ENCODE data around the gene DLGAP1. TPM values are rescaled to one million over a fixed set of nuclear protein-coding genes. Genes with fewer than 3 reads are reported as not detected.

The DLGAP1 gene
- total RNA-seq, 1 experiment from 2014 or later, result 23.2 TPM

DNA sequence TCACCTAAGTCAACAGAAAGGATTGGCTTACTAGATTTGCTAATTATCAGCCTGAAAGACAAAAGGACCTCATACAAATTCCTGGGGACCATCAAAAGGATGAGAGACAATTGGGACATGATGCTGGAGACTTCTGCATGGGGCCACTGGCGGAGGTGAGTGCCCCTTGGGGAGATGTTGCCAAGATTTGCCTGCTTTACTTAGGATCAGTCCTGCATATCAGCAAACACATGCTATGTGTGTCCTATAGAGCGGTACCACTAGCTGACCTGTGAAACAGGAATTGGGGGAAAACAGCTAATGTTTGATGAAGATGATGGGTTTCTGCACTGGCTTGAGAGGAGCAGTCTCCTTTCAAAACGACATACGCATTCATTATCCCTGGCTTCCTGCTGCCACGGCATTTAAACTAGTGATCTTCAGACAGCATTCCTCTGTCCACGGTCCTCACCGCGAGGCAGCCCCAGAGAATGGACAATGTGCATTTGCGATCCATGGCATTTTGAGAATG, 901.0 kb downstream of the DLGAP1 start:
- Histone ChIP-seq H2AFZ (ENCODE audit: low read length) (no peak overlapping the region), H3K79me1 (ENCODE audit: insufficient read depth, low read depth, low read length, poor library complexity, severe bottlenecking) (no peaks in the 10 kb centered on the region), H3K23ac (ENCODE audit: insufficient read length, low read depth, low read length) (no peak overlapping the region), H3K9me3 (ENCODE audit: control insufficient read depth, low read depth, low read length) (no peaks in the 10 kb centered on the region), H3K4me1 (ENCODE audit: insufficient read depth, low read length) (peaks cover 6% of the 10 kb centered on the region; the same call in 1 of the 2 replicates), H3K27ac (ENCODE audit: insufficient read length, low read depth, low read length) (peak overlapping the region; percentile 74), H3K9ac (ENCODE audit: extremely low read depth, insufficient read length, low read length) (no peak overlapping the region), H3K18ac (ENCODE audit: insufficient read length, low read depth, low read length) (no peak overlapping the region), H3K4ac (ENCODE audit: low read depth, low read length) (no peak overlapping the region), H3K23me2 (ENCODE audit: insufficient read length, low read depth, low read length, poor library complexity, severe bottlenecking) (no peaks in the 10 kb centered on the region), H2BK5ac (ENCODE audit: insufficient read length, low read length) (no peak overlapping the region), H3K14ac (ENCODE audit: insufficient read depth, low read length) (no peak overlapping the region), H3T11ph (ENCODE audit: low read length) (no peak overlapping the region), H3K27me3 (ENCODE audit: insufficient read depth, low read length) (no peaks in the 10 kb centered on the region), H4K91ac (ENCODE audit: insufficient read length, low read depth, low read length) (no peak overlapping the region), H4K20me1 (ENCODE audit: control insufficient read depth, insufficient read depth, insufficient read length) (no peaks in the 10 kb centered on the region), H3K79me2 (ENCODE audit: insufficient read depth, low read length) (no peaks in the 10 kb centered on the region), H2BK20ac (ENCODE audit: low read depth, low read length, poor library complexity, severe bottlenecking) (no peak overlapping the region), H4K5ac (ENCODE audit: insufficient read length, low read depth, low read length) (no peak overlapping the region), H3K56ac (ENCODE audit: insufficient read length, low read depth, low read length) (no peak overlapping the region), H2BK120ac (ENCODE audit: low read depth, low read length, poor library complexity, severe bottlenecking) (no peak overlapping the region), H2BK12ac (ENCODE audit: insufficient read length, low read depth, low read length) (no peak overlapping the region), H2BK15ac (ENCODE audit: low read depth, low read length) (no peak overlapping the region), H2AK5ac (ENCODE audit: insufficient read length, low read length) (no peak overlapping the region), H4K8ac (replicated peaks; ENCODE audit: insufficient read length, low read depth, low read length) (no peak overlapping the region), H3K4me2 (ENCODE audit: insufficient read depth, insufficient read length, low read length) (peak overlapping the region; percentile 57)
- Mint-ChIP-seq H3K27me3 (ENCODE audit: low read depth) (no peaks in the 10 kb centered on the region), H3K4me1 (peaks cover 47 to 48% of the 10 kb centered on the region in 2 experiments), H3K36me3 (ENCODE audit: insufficient read depth in 1 of 3, low read depth in 3 of 3) (peaks cover 0 to 5% (median 1%) of the 10 kb centered on the region in 3 experiments; a peak in 2 of 7 replicates), H3K9me3 (peaks cover 0 to 2% of the 10 kb centered on the region in 2 experiments; a peak in 3 of 5 replicates), H3K4me3 (peak overlapping the region; percentile 44 to 55), H3K27ac (peak overlapping the region; percentile 87 to 98 (median 96))
- peak; percentile 71 for DNase-seq
- no CpG with 5 or more reads among the region's 9 CpGs for WGBS (ENCODE audit: extremely low coverage, insufficient read length, low lambda C conversion rate)
- TF ChIP-seq, protein P1, sequence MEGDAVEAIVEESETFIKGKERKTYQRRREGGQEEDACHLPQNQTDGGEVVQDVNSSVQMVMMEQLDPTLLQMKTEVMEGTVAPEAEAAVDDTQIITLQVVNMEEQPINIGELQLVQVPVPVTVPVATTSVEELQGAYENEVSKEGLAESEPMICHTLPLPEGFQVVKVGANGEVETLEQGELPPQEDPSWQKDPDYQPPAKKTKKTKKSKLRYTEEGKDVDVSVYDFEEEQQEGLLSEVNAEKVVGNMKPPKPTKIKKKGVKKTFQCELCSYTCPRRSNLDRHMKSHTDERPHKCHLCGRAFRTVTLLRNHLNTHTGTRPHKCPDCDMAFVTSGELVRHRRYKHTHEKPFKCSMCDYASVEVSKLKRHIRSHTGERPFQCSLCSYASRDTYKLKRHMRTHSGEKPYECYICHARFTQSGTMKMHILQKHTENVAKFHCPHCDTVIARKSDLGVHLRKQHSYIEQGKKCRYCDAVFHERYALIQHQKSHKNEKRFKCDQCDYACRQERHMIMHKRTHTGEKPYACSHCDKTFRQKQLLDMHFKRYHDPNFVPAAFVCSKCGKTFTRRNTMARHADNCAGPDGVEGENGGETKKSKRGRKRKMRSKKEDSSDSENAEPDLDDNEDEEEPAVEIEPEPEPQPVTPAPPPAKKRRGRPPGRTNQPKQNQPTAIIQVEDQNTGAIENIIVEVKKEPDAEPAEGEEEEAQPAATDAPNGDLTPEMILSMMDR (conservative IDR thresholded peaks at IDR 0.05), result no peak
